ENCODE results near the gene ZNF366.

- TF ChIP-seq CTCF (conservative IDR thresholded peaks at IDR 0.05; ENCODE audit: low read length) (no peak), EZH2phosphoT487 (IDR thresholded peaks at IDR 0.05; ENCODE audit: borderline replicate concordance) (no peak)
Observed at GRCh38 chr5:72397836-72398235, 109.4 kb downstream of the ZNF366 start.
